ENCODE measurements around the gene ACADM.

- TF ChIP-seq SIN3A (IDR thresholded peaks at IDR 0.05; ENCODE audit: low read depth) (no peak), MAX (IDR thresholded peaks at IDR 0.05) (no peak), POLR2A (IDR thresholded peaks at IDR 0.05; ENCODE audit: borderline replicate concordance, extremely low read depth, insufficient read depth, insufficient read length) (no peak)
- TF ChIP-seq, protein P1, sequence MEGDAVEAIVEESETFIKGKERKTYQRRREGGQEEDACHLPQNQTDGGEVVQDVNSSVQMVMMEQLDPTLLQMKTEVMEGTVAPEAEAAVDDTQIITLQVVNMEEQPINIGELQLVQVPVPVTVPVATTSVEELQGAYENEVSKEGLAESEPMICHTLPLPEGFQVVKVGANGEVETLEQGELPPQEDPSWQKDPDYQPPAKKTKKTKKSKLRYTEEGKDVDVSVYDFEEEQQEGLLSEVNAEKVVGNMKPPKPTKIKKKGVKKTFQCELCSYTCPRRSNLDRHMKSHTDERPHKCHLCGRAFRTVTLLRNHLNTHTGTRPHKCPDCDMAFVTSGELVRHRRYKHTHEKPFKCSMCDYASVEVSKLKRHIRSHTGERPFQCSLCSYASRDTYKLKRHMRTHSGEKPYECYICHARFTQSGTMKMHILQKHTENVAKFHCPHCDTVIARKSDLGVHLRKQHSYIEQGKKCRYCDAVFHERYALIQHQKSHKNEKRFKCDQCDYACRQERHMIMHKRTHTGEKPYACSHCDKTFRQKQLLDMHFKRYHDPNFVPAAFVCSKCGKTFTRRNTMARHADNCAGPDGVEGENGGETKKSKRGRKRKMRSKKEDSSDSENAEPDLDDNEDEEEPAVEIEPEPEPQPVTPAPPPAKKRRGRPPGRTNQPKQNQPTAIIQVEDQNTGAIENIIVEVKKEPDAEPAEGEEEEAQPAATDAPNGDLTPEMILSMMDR (IDR thresholded peaks at IDR 0.05 in 2 of 3, conservative IDR thresholded peaks at IDR 0.05 in 1 of 3; ENCODE audit: borderline replicate concordance in 1 of 3, insufficient read depth in 1 of 3, low read depth in 2 of 3, low read length in 2 of 3) = no peak
- TF ChIP-seq, protein P2, sequence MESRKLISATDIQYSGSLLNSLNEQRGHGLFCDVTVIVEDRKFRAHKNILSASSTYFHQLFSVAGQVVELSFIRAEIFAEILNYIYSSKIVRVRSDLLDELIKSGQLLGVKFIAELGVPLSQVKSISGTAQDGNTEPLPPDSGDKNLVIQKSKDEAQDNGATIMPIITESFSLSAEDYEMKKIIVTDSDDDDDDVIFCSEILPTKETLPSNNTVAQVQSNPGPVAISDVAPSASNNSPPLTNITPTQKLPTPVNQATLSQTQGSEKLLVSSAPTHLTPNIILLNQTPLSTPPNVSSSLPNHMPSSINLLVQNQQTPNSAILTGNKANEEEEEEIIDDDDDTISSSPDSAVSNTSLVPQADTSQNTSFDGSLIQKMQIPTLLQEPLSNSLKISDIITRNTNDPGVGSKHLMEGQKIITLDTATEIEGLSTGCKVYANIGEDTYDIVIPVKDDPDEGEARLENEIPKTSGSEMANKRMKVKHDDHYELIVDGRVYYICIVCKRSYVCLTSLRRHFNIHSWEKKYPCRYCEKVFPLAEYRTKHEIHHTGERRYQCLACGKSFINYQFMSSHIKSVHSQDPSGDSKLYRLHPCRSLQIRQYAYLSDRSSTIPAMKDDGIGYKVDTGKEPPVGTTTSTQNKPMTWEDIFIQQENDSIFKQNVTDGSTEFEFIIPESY (IDR thresholded peaks at IDR 0.05; ENCODE audit: extremely low read depth, insufficient replicate concordance, low read length) = no peak
Measured at GRCh38 chr1:75690547-75690946, 34.0 kb upstream of the ACADM start.

All from HCT116 (cell line).